ENCODE results near the gene RANBP1. TPM values are rescaled to one million over a fixed set of nuclear protein-coding genes. Genes with fewer than 3 reads are reported as not detected.

RANBP1 gene
- polyA plus RNA-seq, 1 of the 3 experiments (the other 2 are of a cell fraction), result 502 TPM

GRCh38 chr22:20156611-20157429 lies 40.9 kb downstream of the RANBP1 start:
- Histone ChIP-seq H4K20me1 (ENCODE audit: insufficient read depth) (no peaks in the 10 kb centered on the region), H3K36me3 (replicated peaks in 1 of 2; ENCODE audit: control insufficient read depth in 1 of 2, insufficient read depth in 2 of 2, low read length in 1 of 2) (peaks cover 0 to 2% of the 10 kb centered on the region in 2 experiments), H3K27ac (ENCODE audit: low read depth in 2 of 2, low read length in 1 of 2) (peak overlapping the region in 1 of 2 experiments; percentile 74; a peak in 1 of 4 replicates), H3K9me2 (no peaks in the 10 kb centered on the region), H3K79me2 (ENCODE audit: insufficient read depth) (peaks cover 4% of the 10 kb centered on the region; the same call in 1 of the 2 replicates), H3K4me1 (ENCODE audit: control insufficient read depth in 1 of 2, insufficient read depth in 2 of 2, low read depth in 1 of 2, low read length in 1 of 2) (peaks cover 0 to 35% of the 10 kb centered on the region in 2 experiments; a peak in 1 of 4 replicates), H3K27me3 (ENCODE audit: insufficient read depth) (no peaks in the 10 kb centered on the region), H3K4me2 (no peak overlapping the region), H2AFZ (ENCODE audit: low read depth) (no peak overlapping the region), H3F3A (replicated peaks; ENCODE audit: insufficient read depth) (no peaks in the 10 kb centered on the region), H3K9ac (no peak overlapping the region), H3K9me3 (no peaks in the 10 kb centered on the region), H3K4me3 (ENCODE audit: low read depth in 2 of 2, low read length in 1 of 2) (peak overlapping the region; percentile 49 to 61; a peak in 2 of 4 replicates)
- TF ChIP-seq FOXM1 (IDR thresholded peaks at IDR 0.05; ENCODE audit: low read depth), result no peak
- peak; percentile 95 for TF ChIP-seq CTCF (IDR thresholded peaks at IDR 0.05)
- TF ChIP-seq ELF1 (IDR thresholded peaks at IDR 0.05), result no peak
- TF ChIP-seq NRF1 (IDR thresholded peaks at IDR 0.05; ENCODE audit: low read depth, low read length), result no peak
- no peak for TF ChIP-seq JUND (IDR thresholded peaks at IDR 0.05)
- TF ChIP-seq SMC3 (IDR thresholded peaks at IDR 0.05; ENCODE audit: low read depth, low read length), result peak; percentile 100
- no peak for TF ChIP-seq SIN3A (IDR thresholded peaks at IDR 0.05; ENCODE audit: borderline replicate concordance, low read depth, low read length)
- no peak for TF ChIP-seq MXI1 (IDR thresholded peaks at IDR 0.05; ENCODE audit: low read depth, low read length)
- TF ChIP-seq USF1 (IDR thresholded peaks at IDR 0.05; ENCODE audit: borderline replicate concordance, low read depth), result no peak
- TF ChIP-seq TCF12 (IDR thresholded peaks at IDR 0.05), result no peak
- no peak for TF ChIP-seq FOSL2 (IDR thresholded peaks at IDR 0.05; ENCODE audit: borderline replicate concordance, low read depth)
- TF ChIP-seq IRF3 (IDR thresholded peaks at IDR 0.05; ENCODE audit: low read depth, low read length), result no peak
- TF ChIP-seq PBX3 (IDR thresholded peaks at IDR 0.05), result no peak
- TF ChIP-seq GABPA (IDR thresholded peaks at IDR 0.05; ENCODE audit: low read depth), result no peak
- peak; percentile 98 for TF ChIP-seq RAD21 (IDR thresholded peaks at IDR 0.05; ENCODE audit: low read length)
- no peak for TF ChIP-seq EZH2phosphoT487 (IDR thresholded peaks at IDR 0.05; ENCODE audit: borderline replicate concordance, low read depth)
- TF ChIP-seq TEAD4 (IDR thresholded peaks at IDR 0.05; ENCODE audit: borderline replicate concordance, insufficient read depth), result no peak
- no peak for TF ChIP-seq ZBTB33 (IDR thresholded peaks at IDR 0.05; ENCODE audit: borderline replicate concordance, low read depth)
- TF ChIP-seq YY1 (IDR thresholded peaks at IDR 0.05; ENCODE audit: low read depth), result no peak
- TF ChIP-seq RCOR1 (IDR thresholded peaks at IDR 0.05; ENCODE audit: low read length), result no peak
- TF ChIP-seq NFIC (IDR thresholded peaks at IDR 0.05; ENCODE audit: borderline replicate concordance), result no peak
- peak; percentile 90 for DNase-seq
- ChIA-PET POLR2A (interaction anchor here (0.6 to 1.4 kb wide), 6 partner anchors 81 to 703 kb away, joined by 3 to 6 read pairs (median 3); partner anchors contain the start of gene ZNF74), CTCF (interaction anchor here (0.6 to 5.1 kb wide), 49 partner anchors 9 to 384 kb away, joined by 3 to 87 read pairs (median 5); partner anchors contain the start of gene DGCR6L)
- 30% methylated on average over 10 of the region's 17 CpGs for WGBS (ENCODE audit: low lambda C conversion rate)

Data from SK-N-SH (cell line).